ENCODE results near the gene FGF21. TPM values are rescaled to one million over a fixed set of nuclear protein-coding genes. Genes with fewer than 3 reads are reported as not detected.

Gene FGF21
- total and polyA plus RNA-seq, 10 of the 15 experiments (the other 5 are each of a cell fraction or from before 2014, with no cell fraction given) = not detected

DNA sequence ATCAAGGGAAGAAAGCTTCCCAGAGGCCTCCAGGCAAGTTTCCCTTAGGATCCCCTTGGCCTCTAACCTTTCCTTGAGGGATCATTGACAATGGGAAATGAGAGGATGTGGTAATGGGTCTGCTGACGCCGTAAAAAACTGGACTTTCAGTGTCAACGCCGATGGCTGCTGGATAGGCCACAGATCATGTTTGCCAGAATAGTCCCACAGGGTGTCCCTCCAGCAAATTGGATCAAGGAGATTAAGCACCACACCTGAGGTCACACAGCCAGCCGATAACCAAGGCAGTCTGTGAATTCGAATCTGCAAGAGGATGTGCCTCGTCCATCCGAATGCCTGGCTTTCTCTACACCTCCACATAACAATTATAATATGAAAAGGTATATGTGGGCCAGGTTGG, 37.9 kb downstream of the FGF21 start:
- Histone ChIP-seq H3K27me3 (replicated peaks in 1 of 2; ENCODE audit: control insufficient read depth in 2 of 2, insufficient read depth in 2 of 2, low read length in 1 of 2) (no peaks in the 10 kb centered on the region), H4K20me1 (ENCODE audit: control insufficient read depth, insufficient read depth) (no peaks in the 10 kb centered on the region), H3K36me3 (ENCODE audit: control insufficient read depth in 2 of 2, insufficient read depth in 2 of 2, low read length in 1 of 2) (no peaks in the 10 kb centered on the region; a peak in 1 of 4 replicates), H2AFZ (ENCODE audit: control insufficient read depth, low read depth, low read length) (no peak overlapping the region), H3K27ac (ENCODE audit: control insufficient read depth, insufficient read depth) (no peak overlapping the region), H3K4me3 (no peak overlapping the region), H3K4me1 (ENCODE audit: control insufficient read depth, insufficient read depth, low read length) (no peaks in the 10 kb centered on the region), H3K9me3 (replicated peaks; ENCODE audit: control insufficient read depth, insufficient read depth, low read length) (no peaks in the 10 kb centered on the region), H3K4me2 (ENCODE audit: control insufficient read depth, insufficient read depth) (no peak overlapping the region), H3K79me2 (ENCODE audit: control insufficient read depth, insufficient read depth, low read length) (no peaks in the 10 kb centered on the region), H3K9ac (ENCODE audit: control insufficient read depth, insufficient read depth, low read length) (no peak overlapping the region)
- intact Hi-C loops (cut with micrococcal nuclease; ENCODE audit: unreplicated experiment) = no loop called here
- in situ Hi-C loops (cut with MboI) = no loop called here
- ChIA-PET SMC1A (ENCODE audit: uncharacterized antibody, unreplicated experiment) (interaction anchor here (3.7 to 4.1 kb wide), 2 partner anchors 44 to 50 kb away, joined by 33 to 41 read pairs; partner anchors contain the start of gene HSD17B14), RAD21 (ENCODE audit: unreplicated experiment) (interaction anchor here (0.5 to 4.1 kb wide), 6 partner anchors 43 to 711 kb away, joined by 3 to 72 read pairs (median 6); partner anchors contain the start of gene HSD17B14), POLR2A (interaction anchor here (0.6 to 1.3 kb wide), 2 partner anchors 41 to 80 kb away, joined by 3 read pairs; no protein-coding TSS in a partner anchor), CTCF (interaction anchor here (0.6 to 26.1 kb wide), 5 partner anchors 24 to 211 kb away, joined by 3 to 520 read pairs (median 10); partner anchors contain the start of gene HSD17B14)
- ATAC-seq (no peak), DNase-seq (ENCODE audit: low read depth, low spot score) (no peak), FAIRE-seq (no peak)
- WGBS (ENCODE audit: insufficient coverage, insufficient replicate concordance, low lambda C conversion rate, missing lambda C conversion rate) = 63% methylated on average over 8 of the region's 8 CpGs
- no TSS peak for BruUV-seq (replicated peaks)
- TF ChIP-seq JUND (IDR thresholded peaks at IDR 0.05; ENCODE audit: low read depth, low read length) = no peak
- no peak for TF ChIP-seq EED (IDR thresholded peaks at IDR 0.05; ENCODE audit: low read depth)
- TF ChIP-seq, protein P1, sequence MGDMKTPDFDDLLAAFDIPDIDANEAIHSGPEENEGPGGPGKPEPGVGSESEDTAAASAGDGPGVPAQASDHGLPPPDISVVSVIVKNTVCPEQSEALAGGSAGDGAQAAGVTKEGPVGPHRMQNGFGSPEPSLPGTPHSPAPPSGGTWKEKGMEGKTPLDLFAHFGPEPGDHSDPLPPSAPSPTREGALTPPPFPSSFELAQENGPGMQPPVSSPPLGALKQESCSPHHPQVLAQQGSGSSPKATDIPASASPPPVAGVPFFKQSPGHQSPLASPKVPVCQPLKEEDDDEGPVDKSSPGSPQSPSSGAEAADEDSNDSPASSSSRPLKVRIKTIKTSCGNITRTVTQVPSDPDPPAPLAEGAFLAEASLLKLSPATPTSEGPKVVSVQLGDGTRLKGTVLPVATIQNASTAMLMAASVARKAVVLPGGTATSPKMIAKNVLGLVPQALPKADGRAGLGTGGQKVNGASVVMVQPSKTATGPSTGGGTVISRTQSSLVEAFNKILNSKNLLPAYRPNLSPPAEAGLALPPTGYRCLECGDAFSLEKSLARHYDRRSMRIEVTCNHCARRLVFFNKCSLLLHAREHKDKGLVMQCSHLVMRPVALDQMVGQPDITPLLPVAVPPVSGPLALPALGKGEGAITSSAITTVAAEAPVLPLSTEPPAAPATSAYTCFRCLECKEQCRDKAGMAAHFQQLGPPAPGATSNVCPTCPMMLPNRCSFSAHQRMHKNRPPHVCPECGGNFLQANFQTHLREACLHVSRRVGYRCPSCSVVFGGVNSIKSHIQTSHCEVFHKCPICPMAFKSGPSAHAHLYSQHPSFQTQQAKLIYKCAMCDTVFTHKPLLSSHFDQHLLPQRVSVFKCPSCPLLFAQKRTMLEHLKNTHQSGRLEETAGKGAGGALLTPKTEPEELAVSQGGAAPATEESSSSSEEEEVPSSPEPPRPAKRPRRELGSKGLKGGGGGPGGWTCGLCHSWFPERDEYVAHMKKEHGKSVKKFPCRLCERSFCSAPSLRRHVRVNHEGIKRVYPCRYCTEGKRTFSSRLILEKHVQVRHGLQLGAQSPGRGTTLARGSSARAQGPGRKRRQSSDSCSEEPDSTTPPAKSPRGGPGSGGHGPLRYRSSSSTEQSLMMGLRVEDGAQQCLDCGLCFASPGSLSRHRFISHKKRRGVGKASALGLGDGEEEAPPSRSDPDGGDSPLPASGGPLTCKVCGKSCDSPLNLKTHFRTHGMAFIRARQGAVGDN (IDR thresholded peaks at IDR 0.05) = no peak
- TF ChIP-seq, protein P2, sequence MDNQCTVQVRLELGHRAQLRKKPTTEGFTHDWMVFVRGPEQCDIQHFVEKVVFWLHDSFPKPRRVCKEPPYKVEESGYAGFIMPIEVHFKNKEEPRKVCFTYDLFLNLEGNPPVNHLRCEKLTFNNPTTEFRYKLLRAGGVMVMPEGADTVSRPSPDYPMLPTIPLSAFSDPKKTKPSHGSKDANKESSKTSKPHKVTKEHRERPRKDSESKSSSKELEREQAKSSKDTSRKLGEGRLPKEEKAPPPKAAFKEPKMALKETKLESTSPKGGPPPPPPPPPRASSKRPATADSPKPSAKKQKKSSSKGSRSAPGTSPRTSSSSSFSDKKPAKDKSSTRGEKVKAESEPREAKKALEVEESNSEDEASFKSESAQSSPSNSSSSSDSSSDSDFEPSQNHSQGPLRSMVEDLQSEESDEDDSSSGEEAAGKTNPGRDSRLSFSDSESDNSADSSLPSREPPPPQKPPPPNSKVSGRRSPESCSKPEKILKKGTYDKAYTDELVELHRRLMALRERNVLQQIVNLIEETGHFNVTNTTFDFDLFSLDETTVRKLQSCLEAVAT (IDR thresholded peaks at IDR 0.05) = no peak
- TF ChIP-seq MTA3 (IDR thresholded peaks at IDR 0.05; ENCODE audit: borderline replicate concordance, low read length) = no peak
- no peak for TF ChIP-seq SREBF2 (IDR thresholded peaks at IDR 0.05; ENCODE audit: low read length)
- TF ChIP-seq ETV6 (conservative IDR thresholded peaks at IDR 0.05 in 1 of 2, IDR thresholded peaks at IDR 0.05 in 1 of 2; ENCODE audit: borderline replicate concordance in 1 of 2, low read depth in 1 of 2) = no peak
- no peak for TF ChIP-seq NR2C2 (IDR thresholded peaks at IDR 0.05; ENCODE audit: borderline replicate concordance, control insufficient read depth, insufficient read length, low read depth)
- TF ChIP-seq TARDBP (IDR thresholded peaks at IDR 0.05; ENCODE audit: borderline replicate concordance) = no peak
- TF ChIP-seq, protein P3, sequence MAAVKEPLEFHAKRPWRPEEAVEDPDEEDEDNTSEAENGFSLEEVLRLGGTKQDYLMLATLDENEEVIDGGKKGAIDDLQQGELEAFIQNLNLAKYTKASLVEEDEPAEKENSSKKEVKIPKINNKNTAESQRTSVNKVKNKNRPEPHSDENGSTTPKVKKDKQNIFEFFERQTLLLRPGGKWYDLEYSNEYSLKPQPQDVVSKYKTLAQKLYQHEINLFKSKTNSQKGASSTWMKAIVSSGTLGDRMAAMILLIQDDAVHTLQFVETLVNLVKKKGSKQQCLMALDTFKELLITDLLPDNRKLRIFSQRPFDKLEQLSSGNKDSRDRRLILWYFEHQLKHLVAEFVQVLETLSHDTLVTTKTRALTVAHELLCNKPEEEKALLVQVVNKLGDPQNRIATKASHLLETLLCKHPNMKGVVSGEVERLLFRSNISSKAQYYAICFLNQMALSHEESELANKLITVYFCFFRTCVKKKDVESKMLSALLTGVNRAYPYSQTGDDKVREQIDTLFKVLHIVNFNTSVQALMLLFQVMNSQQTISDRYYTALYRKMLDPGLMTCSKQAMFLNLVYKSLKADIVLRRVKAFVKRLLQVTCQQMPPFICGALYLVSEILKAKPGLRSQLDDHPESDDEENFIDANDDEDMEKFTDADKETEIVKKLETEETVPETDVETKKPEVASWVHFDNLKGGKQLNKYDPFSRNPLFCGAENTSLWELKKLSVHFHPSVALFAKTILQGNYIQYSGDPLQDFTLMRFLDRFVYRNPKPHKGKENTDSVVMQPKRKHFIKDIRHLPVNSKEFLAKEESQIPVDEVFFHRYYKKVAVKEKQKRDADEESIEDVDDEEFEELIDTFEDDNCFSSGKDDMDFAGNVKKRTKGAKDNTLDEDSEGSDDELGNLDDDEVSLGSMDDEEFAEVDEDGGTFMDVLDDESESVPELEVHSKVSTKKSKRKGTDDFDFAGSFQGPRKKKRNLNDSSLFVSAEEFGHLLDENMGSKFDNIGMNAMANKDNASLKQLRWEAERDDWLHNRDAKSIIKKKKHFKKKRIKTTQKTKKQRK (IDR thresholded peaks at IDR 0.05; ENCODE audit: low read depth, low read length) = no peak
- TF ChIP-seq NR2F1 (conservative IDR thresholded peaks at IDR 0.05) = no peak
- no peak for TF ChIP-seq BMI1 (IDR thresholded peaks at IDR 0.05; ENCODE audit: borderline replicate concordance)
- TF ChIP-seq CEBPB (IDR thresholded peaks at IDR 0.05; ENCODE audit: borderline replicate concordance in 1 of 2, low read depth in 2 of 2, low read length in 2 of 2) = no peak
- TF ChIP-seq, protein P4, sequence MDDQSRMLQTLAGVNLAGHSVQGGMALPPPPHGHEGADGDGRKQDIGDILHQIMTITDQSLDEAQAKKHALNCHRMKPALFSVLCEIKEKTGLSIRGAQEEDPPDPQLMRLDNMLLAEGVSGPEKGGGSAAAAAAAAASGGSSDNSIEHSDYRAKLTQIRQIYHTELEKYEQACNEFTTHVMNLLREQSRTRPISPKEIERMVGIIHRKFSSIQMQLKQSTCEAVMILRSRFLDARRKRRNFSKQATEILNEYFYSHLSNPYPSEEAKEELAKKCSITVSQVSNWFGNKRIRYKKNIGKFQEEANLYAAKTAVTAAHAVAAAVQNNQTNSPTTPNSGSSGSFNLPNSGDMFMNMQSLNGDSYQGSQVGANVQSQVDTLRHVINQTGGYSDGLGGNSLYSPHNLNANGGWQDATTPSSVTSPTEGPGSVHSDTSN (IDR thresholded peaks at IDR 0.05; ENCODE audit: insufficient replicate concordance, low read depth, low read length) = no peak

Data from GM12878 (cell line).